Measurements from ENCODE around the gene NKX1-2.

NKX1-2 gene

DNA sequence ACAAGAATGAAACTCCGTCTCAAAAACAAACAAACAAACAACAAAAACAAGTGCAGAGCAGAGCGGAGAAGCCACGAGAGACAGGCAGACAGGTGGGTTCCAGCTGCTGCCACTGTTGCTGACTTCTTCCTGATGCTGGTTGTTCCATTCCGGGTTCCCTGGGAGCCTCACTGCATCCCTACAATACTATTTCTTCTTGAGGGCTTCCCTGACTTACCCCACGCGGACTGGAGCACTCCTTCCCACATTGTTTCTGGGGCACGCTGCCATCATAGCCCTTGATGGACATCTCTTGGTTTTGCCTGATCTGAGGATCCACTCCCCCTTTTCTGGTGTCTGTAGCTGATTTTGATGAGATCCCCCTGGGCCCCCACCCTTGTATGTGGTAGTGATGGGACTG is 5.6 kb upstream of the NKX1-2 start:
- Histone ChIP-seq H3K79me2 (ENCODE audit: insufficient read depth, low read length) (no peaks in the 10 kb centered on the region), H4K20me1 (ENCODE audit: insufficient read depth, low read length) (no peaks in the 10 kb centered on the region), H3K4me1 (ENCODE audit: insufficient read depth, low read length, severe bottlenecking) (no peaks in the 10 kb centered on the region), H3K27ac (ENCODE audit: low read depth, low read length, poor library complexity, severe bottlenecking) (no peak overlapping the region), H3F3A (ENCODE audit: insufficient read depth, low read length) (no peaks in the 10 kb centered on the region), H3K27me3 (ENCODE audit: insufficient read depth, low read length) (0 out of 2 replicates have a peak, but pooled peaks cover 10% of the 10 kb centered on the region), H3K4me3 (ENCODE audit: low read depth, low read length, poor library complexity, severe bottlenecking) (no peak overlapping the region), H2AFZ (ENCODE audit: low read length) (no peak overlapping the region), H3K36me3 (ENCODE audit: insufficient read depth, low read length) (no peaks in the 10 kb centered on the region), H3K4me2 (ENCODE audit: low read length) (no peak overlapping the region), H3K9me2 (ENCODE audit: low read depth, low read length) (no peaks in the 10 kb centered on the region), H3K9ac (ENCODE audit: low read length) (no peak overlapping the region), H3K9me3 (ENCODE audit: low read length) (no peaks in the 10 kb centered on the region)
- TF ChIP-seq, protein P1, sequence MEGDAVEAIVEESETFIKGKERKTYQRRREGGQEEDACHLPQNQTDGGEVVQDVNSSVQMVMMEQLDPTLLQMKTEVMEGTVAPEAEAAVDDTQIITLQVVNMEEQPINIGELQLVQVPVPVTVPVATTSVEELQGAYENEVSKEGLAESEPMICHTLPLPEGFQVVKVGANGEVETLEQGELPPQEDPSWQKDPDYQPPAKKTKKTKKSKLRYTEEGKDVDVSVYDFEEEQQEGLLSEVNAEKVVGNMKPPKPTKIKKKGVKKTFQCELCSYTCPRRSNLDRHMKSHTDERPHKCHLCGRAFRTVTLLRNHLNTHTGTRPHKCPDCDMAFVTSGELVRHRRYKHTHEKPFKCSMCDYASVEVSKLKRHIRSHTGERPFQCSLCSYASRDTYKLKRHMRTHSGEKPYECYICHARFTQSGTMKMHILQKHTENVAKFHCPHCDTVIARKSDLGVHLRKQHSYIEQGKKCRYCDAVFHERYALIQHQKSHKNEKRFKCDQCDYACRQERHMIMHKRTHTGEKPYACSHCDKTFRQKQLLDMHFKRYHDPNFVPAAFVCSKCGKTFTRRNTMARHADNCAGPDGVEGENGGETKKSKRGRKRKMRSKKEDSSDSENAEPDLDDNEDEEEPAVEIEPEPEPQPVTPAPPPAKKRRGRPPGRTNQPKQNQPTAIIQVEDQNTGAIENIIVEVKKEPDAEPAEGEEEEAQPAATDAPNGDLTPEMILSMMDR (IDR thresholded peaks at IDR 0.05; ENCODE audit: low read length) = no peak
- TF ChIP-seq EZH2 (IDR thresholded peaks at IDR 0.05; ENCODE audit: borderline replicate concordance, low read length) = no peak

DNA sequence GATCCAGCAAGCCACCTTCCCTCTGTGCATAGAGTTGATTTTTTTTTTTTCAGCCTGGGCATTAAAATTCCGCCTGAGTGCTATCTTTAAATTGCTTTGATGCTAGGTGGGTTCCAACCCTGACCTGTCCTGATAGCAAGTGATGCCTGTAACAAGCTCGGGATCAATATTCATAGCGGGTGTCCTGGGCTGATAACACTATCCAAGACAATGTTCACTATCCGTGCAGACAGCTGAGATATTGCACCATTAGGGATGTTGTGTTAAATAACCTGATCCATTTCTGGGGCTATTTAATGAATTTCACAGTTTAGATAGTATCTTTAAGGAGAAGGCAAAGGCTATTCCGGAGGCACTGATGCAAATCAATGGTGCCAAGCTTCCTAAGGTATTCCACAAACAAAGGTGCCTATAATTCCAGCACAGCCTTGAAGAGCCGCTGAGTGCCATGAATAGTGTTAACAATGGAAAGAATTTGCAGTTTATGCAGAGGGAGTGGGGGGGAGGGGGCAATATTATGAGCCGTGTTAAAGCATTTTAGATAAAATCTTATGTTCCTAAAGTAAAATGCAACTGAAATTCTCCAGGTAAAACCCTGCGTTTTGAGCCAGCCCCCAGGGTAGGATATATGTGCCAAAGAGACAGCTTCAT is 4.2 kb upstream of the NKX1-2 start:
- H3K79me2 ChIP-seq (ENCODE audit: insufficient read depth, low read length) = no peaks in the 10 kb centered on the region
- no peak overlapping the region for H3K27ac ChIP-seq (ENCODE audit: low read depth, low read length, poor library complexity, severe bottlenecking)
- H3K4me1 ChIP-seq (ENCODE audit: insufficient read depth, low read length, severe bottlenecking) = no peaks in the 10 kb centered on the region
- H3K36me3 ChIP-seq (ENCODE audit: insufficient read depth, low read length) = no peaks in the 10 kb centered on the region
- no peak overlapping the region for H2AFZ ChIP-seq (ENCODE audit: low read length)
- H3K9me3 ChIP-seq (ENCODE audit: low read length) = no peaks in the 10 kb centered on the region
- 0 out of 2 replicates have a peak, but pooled peaks cover 10% of the 10 kb centered on the region for H3K27me3 ChIP-seq (ENCODE audit: insufficient read depth, low read length)
- no peaks in the 10 kb centered on the region for H4K20me1 ChIP-seq (ENCODE audit: insufficient read depth, low read length)
- H3K4me2 ChIP-seq (ENCODE audit: low read length) = no peak overlapping the region
- H3F3A ChIP-seq (ENCODE audit: insufficient read depth, low read length) = no peaks in the 10 kb centered on the region
- TF ChIP-seq, protein P1 (IDR thresholded peaks at IDR 0.05; ENCODE audit: low read length) = no peak
- no peak for TF ChIP-seq EZH2 (IDR thresholded peaks at IDR 0.05; ENCODE audit: borderline replicate concordance, low read length)
- no peaks in the 10 kb centered on the region for H3K9me2 ChIP-seq (ENCODE audit: low read depth, low read length)
- no peak overlapping the region for H3K9ac ChIP-seq (ENCODE audit: low read length)
- H3K4me3 ChIP-seq (ENCODE audit: low read depth, low read length, poor library complexity, severe bottlenecking) = no peak overlapping the region

DNA sequence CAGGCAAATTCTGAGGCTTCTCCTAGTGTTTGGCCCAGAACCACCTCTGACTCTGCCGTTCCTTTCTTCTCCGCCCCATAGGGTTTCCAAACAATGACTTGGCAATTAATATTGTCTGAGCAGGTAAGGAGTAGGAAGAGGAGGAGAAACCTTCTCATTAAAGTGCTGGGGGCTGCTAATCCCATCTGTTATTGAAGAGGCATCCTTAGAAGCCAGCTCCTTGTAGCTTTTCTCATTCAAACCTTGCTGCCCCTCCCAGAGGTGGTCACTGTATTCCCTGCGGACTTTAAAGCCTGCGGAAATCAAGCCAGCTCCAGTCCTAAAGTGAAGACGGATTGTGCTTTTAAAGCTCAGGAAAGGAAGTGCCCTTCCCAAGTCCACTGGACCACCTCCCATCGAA is 1.4 kb upstream of the NKX1-2 start:
- Histone ChIP-seq H4K20me1 (ENCODE audit: insufficient read depth, low read length) (no peaks in the 10 kb centered on the region), H3K9me2 (ENCODE audit: low read depth, low read length) (no peaks in the 10 kb centered on the region), H3K4me2 (ENCODE audit: low read length) (no peak overlapping the region), H3K9ac (ENCODE audit: low read length) (no peak overlapping the region), H3K27me3 (ENCODE audit: insufficient read depth, low read length) (0 out of 2 replicates have a peak, but pooled peaks cover 10% of the 10 kb centered on the region), H3K9me3 (ENCODE audit: low read length) (no peaks in the 10 kb centered on the region), H3K4me1 (ENCODE audit: insufficient read depth, low read length, severe bottlenecking) (no peaks in the 10 kb centered on the region), H3K27ac (ENCODE audit: low read depth, low read length, poor library complexity, severe bottlenecking) (no peak overlapping the region), H3K4me3 (ENCODE audit: low read depth, low read length, poor library complexity, severe bottlenecking) (no peak overlapping the region), H3K36me3 (ENCODE audit: insufficient read depth, low read length) (no peaks in the 10 kb centered on the region), H3K79me2 (ENCODE audit: insufficient read depth, low read length) (no peaks in the 10 kb centered on the region), H2AFZ (ENCODE audit: low read length) (no peak overlapping the region), H3F3A (ENCODE audit: insufficient read depth, low read length) (no peaks in the 10 kb centered on the region)
- TF ChIP-seq EZH2 (IDR thresholded peaks at IDR 0.05; ENCODE audit: borderline replicate concordance, low read length) = no peak
- TF ChIP-seq, protein P1 (IDR thresholded peaks at IDR 0.05; ENCODE audit: low read length) = no peak

All from OCI-LY1 (cell line).